HepG2 (cell line): ENCODE results near the gene SLF1. TPM values are rescaled to one million over a fixed set of nuclear protein-coding genes. Genes with fewer than 3 reads are reported as not detected.

Experiments used
- ASH2L ChIP-seq: fragments of 300-600, 200-600 bp; sonication (generic); IDR thresholded peaks from 2 replicates; pipeline ENCODE4 v1.7.0; 2017; ENCODE audit warnings: low read depth, mild to moderate bottlenecking, moderate library complexity, mixed read lengths, low read length; ENCODE audit not compliant: insufficient read length
- GATAD1 ChIP-seq: IDR thresholded peaks from 2 replicates; pipeline ENCODE4 v1.6.1; 2016; ENCODE audit warnings: missing genetic modification reagents, missing compliant biosample characterization
- IKZF4 ChIP-seq: sonication (generic); formaldehyde crosslinking; IDR thresholded peaks from 2 replicates; pipeline ENCODE4 v1.5.1; 2020; ENCODE audit warnings: borderline replicate concordance, mild to moderate bottlenecking, low read depth, missing genetic modification reagents; ENCODE audit errors: not compliant biosample characterization
- NRL ChIP-seq: sonication (generic); formaldehyde crosslinking; IDR thresholded peaks from 2 replicates; pipeline ENCODE4 v1.5.0; 2020; ENCODE audit warnings: missing genetic modification reagents, mild to moderate bottlenecking, moderate library complexity, borderline replicate concordance
- RELA ChIP-seq: sonication (generic); formaldehyde crosslinking; IDR thresholded peaks from 2 replicates; pipeline ENCODE4 v1.4.0; 2020; ENCODE audit warnings: missing genetic modification reagents
- ZNF234 ChIP-seq: sonication (generic); formaldehyde crosslinking; conservative IDR thresholded peaks from 2 replicates; pipeline ENCODE4 v1.5.1; 2020; ENCODE audit warnings: mild to moderate bottlenecking, missing genetic modification reagents
- ZNF446 ChIP-seq: sonication (generic); formaldehyde crosslinking; IDR thresholded peaks from 2 replicates; pipeline ENCODE4 v1.5.0; 2020; ENCODE audit warnings: mild to moderate bottlenecking, missing genetic modification reagents
- polyA plus RNA-seq, 8 experiments: library from polyadenylated mRNA; depleted of rRNA in 3 of 8; stranded (reverse) in 7 of 8; unstranded in 1 of 8; fragments of >200 nt; fragmentation: Illumina TruSeq in 4 of 8; extraction: Trizol in 4 of 8; gene quantifications; 2 replicates each; pipeline versions ENCODE4 v1.2.1 to v1.2.3, GENCODE V29; 2011 to 2016; ENCODE audit warnings: low read depth in 4 of 8, missing spikeins in 1 of 8, mixed read lengths in 1 of 8; ENCODE audit not compliant: insufficient read depth in 1 of 8
- total RNA-seq, 5 experiments: library from RNA; depleted of rRNA; stranded (reverse); fragments of >200 nt; fragmentation: Illumina TruSeq; extraction: Trizol; gene quantifications; 2 replicates each; pipeline ENCODE4 v1.2.3, GENCODE V29; 2016; ENCODE audit warnings: low read depth in 1 of 5
- TF ChIP-seq, protein P1 (sequence below): sonication (generic); formaldehyde crosslinking; IDR thresholded peaks from 2 replicates; pipeline ENCODE4 v1.4.0; 2020; ENCODE audit warnings: missing genetic modification reagents
- TF ChIP-seq, protein P2 (sequence below): sonication (generic); formaldehyde crosslinking; IDR thresholded peaks from 2 replicates; pipeline ENCODE4 v1.4.0; 2020; ENCODE audit warnings: missing genetic modification reagents
- TF ChIP-seq, protein P3 (sequence below): sonication (generic); IDR thresholded peaks from 2 replicates; pipeline ENCODE4 v1.6.1; 2016; ENCODE audit warnings: low read depth, borderline replicate concordance

Gene SLF1
- total and polyA plus RNA-seq, 2 of the 13 experiments (the other 11 are each of a cell fraction or from before 2014, with no cell fraction given) = 2.1 to 9.1 TPM

DNA sequence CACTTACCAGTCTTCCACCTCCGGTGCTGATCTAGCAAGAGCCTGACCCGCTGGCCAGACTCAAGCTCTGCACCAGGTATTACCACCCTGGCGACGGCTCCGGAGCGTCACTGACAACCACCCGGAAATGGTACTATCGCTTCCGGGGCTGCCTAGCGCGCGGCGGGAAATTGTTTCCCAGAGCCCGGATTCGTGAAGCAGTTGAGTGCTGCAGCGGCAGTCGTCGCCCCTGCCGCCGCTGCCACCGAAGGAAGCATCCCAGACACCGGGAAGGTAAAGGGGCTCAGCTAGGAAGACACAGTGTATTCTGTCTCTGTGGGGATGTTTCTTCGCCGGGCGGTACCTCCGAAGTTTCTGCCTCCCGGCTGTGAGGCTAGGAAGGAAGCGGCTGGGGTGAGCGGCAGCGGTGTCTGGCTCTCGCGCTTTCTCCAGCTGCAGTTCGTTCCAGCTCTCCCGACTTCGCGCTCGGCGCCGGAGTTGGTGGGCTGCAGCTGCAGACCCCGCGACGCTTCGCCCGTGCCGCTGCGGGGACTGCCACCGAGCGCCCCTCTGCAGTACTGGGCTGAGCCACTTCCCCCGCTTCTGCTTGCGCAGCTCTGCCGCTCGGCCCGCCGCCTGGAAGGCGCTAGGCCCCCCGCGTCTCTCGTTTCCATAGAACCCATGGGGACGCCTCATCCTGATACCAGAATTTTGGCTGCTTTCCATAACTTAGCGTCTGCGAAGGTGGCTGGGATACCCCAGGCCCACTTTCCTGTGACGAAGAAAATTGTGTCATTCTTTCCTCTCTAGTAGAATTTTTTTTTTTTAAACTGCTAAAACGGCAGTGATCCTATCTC, at the start of gene SLF1, which contains the start of gene KIAA0825 (continued):
- TF ChIP-seq, protein P1, sequence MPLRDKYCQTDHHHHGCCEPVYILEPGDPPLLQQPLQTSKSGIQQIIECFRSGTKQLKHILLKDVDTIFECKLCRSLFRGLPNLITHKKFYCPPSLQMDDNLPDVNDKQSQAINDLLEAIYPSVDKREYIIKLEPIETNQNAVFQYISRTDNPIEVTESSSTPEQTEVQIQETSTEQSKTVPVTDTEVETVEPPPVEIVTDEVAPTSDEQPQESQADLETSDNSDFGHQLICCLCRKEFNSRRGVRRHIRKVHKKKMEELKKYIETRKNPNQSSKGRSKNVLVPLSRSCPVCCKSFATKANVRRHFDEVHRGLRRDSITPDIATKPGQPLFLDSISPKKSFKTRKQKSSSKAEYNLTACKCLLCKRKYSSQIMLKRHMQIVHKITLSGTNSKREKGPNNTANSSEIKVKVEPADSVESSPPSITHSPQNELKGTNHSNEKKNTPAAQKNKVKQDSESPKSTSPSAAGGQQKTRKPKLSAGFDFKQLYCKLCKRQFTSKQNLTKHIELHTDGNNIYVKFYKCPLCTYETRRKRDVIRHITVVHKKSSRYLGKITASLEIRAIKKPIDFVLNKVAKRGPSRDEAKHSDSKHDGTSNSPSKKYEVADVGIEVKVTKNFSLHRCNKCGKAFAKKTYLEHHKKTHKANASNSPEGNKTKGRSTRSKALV (CRISPR knock-in tag) = peak; percentile 65; the same call in 1 of the 2 replicates
- peak; percentile 73; the same call in 1 of the 2 replicates for TF ChIP-seq NRL
- TF ChIP-seq IKZF4 (CRISPR knock-in tag) = no peak
- TF ChIP-seq ASH2L = peak; percentile 97
- 0 out of 2 replicates have a peak, but pooled peaks have one; percentile 5 for TF ChIP-seq RELA (CRISPR knock-in tag)
- peak; percentile 96 for TF ChIP-seq GATAD1 (CRISPR knock-in tag)
- TF ChIP-seq, protein P2, sequence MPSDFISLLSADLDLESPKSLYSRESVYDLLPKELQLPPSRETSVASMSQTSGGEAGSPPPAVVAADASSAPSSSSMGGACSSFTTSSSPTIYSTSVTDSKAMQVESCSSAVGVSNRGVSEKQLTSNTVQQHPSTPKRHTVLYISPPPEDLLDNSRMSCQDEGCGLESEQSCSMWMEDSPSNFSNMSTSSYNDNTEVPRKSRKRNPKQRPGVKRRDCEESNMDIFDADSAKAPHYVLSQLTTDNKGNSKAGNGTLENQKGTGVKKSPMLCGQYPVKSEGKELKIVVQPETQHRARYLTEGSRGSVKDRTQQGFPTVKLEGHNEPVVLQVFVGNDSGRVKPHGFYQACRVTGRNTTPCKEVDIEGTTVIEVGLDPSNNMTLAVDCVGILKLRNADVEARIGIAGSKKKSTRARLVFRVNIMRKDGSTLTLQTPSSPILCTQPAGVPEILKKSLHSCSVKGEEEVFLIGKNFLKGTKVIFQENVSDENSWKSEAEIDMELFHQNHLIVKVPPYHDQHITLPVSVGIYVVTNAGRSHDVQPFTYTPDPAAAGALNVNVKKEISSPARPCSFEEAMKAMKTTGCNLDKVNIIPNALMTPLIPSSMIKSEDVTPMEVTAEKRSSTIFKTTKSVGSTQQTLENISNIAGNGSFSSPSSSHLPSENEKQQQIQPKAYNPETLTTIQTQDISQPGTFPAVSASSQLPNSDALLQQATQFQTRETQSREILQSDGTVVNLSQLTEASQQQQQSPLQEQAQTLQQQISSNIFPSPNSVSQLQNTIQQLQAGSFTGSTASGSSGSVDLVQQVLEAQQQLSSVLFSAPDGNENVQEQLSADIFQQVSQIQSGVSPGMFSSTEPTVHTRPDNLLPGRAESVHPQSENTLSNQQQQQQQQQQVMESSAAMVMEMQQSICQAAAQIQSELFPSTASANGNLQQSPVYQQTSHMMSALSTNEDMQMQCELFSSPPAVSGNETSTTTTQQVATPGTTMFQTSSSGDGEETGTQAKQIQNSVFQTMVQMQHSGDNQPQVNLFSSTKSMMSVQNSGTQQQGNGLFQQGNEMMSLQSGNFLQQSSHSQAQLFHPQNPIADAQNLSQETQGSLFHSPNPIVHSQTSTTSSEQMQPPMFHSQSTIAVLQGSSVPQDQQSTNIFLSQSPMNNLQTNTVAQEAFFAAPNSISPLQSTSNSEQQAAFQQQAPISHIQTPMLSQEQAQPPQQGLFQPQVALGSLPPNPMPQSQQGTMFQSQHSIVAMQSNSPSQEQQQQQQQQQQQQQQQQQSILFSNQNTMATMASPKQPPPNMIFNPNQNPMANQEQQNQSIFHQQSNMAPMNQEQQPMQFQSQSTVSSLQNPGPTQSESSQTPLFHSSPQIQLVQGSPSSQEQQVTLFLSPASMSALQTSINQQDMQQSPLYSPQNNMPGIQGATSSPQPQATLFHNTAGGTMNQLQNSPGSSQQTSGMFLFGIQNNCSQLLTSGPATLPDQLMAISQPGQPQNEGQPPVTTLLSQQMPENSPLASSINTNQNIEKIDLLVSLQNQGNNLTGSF (CRISPR knock-in tag) = 0 out of 2 replicates have a peak, but pooled peaks have one; percentile 14
- TF ChIP-seq ZNF234 (CRISPR knock-in tag) = no peak
- TF ChIP-seq ZNF446 (CRISPR knock-in tag) = no peak
- TF ChIP-seq, protein P3, sequence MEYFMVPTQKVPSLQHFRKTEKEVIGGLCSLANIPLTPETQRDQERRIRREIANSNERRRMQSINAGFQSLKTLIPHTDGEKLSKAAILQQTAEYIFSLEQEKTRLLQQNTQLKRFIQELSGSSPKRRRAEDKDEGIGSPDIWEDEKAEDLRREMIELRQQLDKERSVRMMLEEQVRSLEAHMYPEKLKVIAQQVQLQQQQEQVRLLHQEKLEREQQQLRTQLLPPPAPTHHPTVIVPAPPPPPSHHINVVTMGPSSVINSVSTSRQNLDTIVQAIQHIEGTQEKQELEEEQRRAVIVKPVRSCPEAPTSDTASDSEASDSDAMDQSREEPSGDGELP = peak; percentile 22; the same call in 1 of the 2 replicates
